Measurements from ENCODE around the gene UVSSA. TPM values are rescaled to one million over a fixed set of nuclear protein-coding genes. Genes with fewer than 3 reads are reported as not detected.

The UVSSA gene
- total RNA-seq, 2 donors from 2014 or later: 18.2 to 26.0 TPM

DNA sequence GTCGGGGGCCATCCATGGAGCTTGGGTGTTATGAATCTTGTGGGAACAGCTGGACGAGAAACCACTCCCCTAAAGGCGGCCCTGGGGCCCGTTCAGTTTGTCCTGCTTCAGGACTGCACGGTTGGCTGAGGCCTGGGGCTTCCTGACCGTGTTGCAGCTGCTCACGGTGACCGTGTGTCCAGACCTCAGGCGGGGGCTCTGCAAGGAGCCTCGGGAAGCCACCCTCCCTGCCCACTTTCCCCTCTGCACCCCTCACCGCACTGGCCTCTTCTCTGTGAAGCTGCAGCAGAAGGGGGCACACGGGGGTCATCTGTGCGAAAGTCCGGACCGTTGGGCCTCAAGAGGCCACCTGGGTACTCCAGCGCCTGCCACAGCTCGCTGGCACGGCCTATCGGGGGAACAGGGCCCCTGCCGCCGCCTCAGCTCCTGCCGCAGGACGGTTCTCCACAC, 29.4 kb downstream of the UVSSA start:
- intact Hi-C loops (cut with DNase I): no loop called here
- Histone ChIP-seq H3K27me3 (no peaks in the 10 kb centered on the region), H3K4me3 (no peak overlapping the region), H3K27ac (no peak overlapping the region), H3K36me3 (replicated peaks in 1 of 2; ENCODE audit: insufficient read depth in 1 of 2, low read depth in 2 of 2) (peaks cover 0 to 7% of the 10 kb centered on the region in 2 donors), H3K4me1 (peaks cover 14% of the 10 kb centered on the region), H3K9me3 (no peaks in the 10 kb centered on the region)
- no peak for ATAC-seq
- TF ChIP-seq POLR2A (IDR thresholded peaks at IDR 0.05): no peak
- TF ChIP-seq, protein P1, sequence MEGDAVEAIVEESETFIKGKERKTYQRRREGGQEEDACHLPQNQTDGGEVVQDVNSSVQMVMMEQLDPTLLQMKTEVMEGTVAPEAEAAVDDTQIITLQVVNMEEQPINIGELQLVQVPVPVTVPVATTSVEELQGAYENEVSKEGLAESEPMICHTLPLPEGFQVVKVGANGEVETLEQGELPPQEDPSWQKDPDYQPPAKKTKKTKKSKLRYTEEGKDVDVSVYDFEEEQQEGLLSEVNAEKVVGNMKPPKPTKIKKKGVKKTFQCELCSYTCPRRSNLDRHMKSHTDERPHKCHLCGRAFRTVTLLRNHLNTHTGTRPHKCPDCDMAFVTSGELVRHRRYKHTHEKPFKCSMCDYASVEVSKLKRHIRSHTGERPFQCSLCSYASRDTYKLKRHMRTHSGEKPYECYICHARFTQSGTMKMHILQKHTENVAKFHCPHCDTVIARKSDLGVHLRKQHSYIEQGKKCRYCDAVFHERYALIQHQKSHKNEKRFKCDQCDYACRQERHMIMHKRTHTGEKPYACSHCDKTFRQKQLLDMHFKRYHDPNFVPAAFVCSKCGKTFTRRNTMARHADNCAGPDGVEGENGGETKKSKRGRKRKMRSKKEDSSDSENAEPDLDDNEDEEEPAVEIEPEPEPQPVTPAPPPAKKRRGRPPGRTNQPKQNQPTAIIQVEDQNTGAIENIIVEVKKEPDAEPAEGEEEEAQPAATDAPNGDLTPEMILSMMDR (IDR thresholded peaks at IDR 0.05): no peak
- WGBS, 2 donors: 87 to 98% methylated on average over 9 to 23 of the region's 23 CpGs
- peak in 2 of 4 donors; percentile 7 to 8 for DNase-seq

DNA sequence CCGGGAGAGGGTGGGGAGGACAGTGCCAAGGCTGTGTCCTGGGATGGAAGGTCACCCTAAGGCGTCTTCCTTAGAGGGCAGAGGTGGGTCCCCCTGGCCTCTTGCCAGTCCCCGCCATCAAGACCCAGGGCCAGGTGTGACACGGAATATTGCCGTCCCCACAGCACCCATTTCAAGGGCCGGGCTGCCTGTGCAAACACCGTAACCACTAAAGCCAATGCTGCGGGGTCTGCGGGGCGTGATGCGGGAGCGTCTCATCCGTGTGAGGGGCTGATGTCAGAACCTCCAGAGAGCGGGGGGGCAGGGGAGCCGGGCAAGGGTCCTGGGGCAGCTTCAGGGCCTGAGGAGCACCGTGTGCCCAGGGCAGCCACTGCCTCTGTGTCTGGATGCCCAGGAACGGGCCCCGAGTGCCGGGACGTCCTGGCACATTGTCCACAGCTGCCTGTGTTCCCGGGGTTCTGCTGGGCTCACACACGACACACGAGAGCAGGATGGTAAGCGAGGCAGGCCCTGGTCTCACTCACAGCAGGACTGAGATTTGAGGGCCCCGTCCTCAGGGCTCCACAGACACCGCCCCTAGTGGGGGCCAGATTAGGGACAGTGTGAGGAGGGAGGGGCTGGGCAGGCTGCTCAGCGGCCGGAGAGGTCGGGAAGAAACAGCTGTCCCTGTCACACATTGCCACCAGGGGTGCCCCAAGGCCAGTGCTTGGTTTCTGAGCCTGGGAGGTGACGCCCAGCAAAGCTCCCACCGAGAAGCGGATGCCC, 30.0 kb downstream of the UVSSA start:
- WGBS, 2 donors: 87 to 88% methylated on average over 11 to 31 of the region's 32 CpGs
- Histone ChIP-seq H3K36me3 (replicated peaks in 1 of 2; ENCODE audit: insufficient read depth in 1 of 2, low read depth in 2 of 2) (peaks cover 0 to 7% of the 10 kb centered on the region in 2 donors), H3K27me3 (no peaks in the 10 kb centered on the region), H3K4me3 (no peak overlapping the region), H3K27ac (no peak overlapping the region), H3K9me3 (no peaks in the 10 kb centered on the region), H3K4me1 (peaks cover 14% of the 10 kb centered on the region)
- DNase-seq (peak in 3 of 4 donors; percentile 11 to 15 (median 14)), ATAC-seq (no peak)
- TF ChIP-seq, protein P1 (IDR thresholded peaks at IDR 0.05): no peak
- TF ChIP-seq POLR2A (IDR thresholded peaks at IDR 0.05): no peak
- intact Hi-C loops (cut with DNase I): no loop called here

DNA sequence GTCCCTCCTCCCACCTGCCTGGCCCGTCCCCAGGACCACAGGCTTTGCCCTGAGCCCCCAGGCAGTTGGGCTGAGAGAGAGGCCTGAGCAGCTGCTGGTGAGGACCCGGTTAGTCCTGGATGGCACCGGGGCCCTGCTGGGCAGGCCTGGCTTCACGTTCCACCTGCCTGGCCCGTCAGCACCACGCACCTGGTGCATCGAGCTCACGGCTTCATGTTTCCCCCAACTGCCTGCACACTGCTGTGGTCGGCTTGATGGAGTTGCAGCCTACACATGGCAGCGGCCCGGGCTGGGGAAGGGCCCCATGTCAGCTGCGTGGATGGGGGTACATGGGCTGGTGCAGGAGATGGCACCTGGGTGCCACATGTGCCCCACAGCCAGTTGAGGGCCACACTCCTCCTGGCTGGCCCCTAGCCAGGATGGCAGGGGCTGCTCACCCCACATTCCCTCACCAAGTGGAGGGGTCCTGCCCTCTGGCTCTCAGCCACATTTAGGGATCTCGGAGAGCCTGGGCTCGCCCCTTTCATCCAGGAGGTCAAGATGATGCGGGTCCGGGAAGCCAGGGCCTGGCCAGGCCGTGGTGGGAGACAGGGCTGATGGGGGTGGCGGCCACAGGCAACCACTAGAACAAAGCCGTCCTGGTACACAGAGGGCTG, 30.7 kb downstream of the UVSSA start:
- intact Hi-C loops (cut with DNase I): no loop called here
- 89 to 95% methylated on average over 7 to 19 of the region's 19 CpGs for WGBS, 2 donors
- H3K4me1 ChIP-seq: peaks cover 14% of the 10 kb centered on the region
- no peak for ATAC-seq
- H3K9me3 ChIP-seq: no peaks in the 10 kb centered on the region
- no peak overlapping the region for H3K4me3 ChIP-seq
- DNase-seq: peak in 3 of 4 donors; percentile 4 to 11 (median 11)
- no peaks in the 10 kb centered on the region for H3K27me3 ChIP-seq
- no peak overlapping the region for H3K27ac ChIP-seq
- no peak for TF ChIP-seq POLR2A (IDR thresholded peaks at IDR 0.05)
- TF ChIP-seq, protein P1 (IDR thresholded peaks at IDR 0.05): no peak
- peaks cover 0 to 7% of the 10 kb centered on the region in 2 donors for H3K36me3 ChIP-seq (replicated peaks in 1 of 2; ENCODE audit: insufficient read depth in 1 of 2, low read depth in 2 of 2)

- ATAC-seq (no peak), DNase-seq (peak in 3 of 4 donors; percentile 4 to 11 (median 9))
- Histone ChIP-seq H3K27ac (peak overlapping the region in 3 of 4 donors; percentile 37 to 41 (median 41)), H3K4me1 (peaks cover 14% of the 10 kb centered on the region), H3K4me3 (no peak overlapping the region), H3K36me3 (replicated peaks in 1 of 2; ENCODE audit: insufficient read depth in 1 of 2, low read depth in 2 of 2) (peaks cover 0 to 7% of the 10 kb centered on the region in 2 donors), H3K9me3 (no peaks in the 10 kb centered on the region), H3K27me3 (no peaks in the 10 kb centered on the region)
- intact Hi-C loops (cut with DNase I): no loop called here
- WGBS, 2 donors: 92 to 96% methylated on average over 19 to 26 of the region's 30 CpGs
- TF ChIP-seq, protein P1 (IDR thresholded peaks at IDR 0.05): no peak
- no peak for TF ChIP-seq POLR2A (IDR thresholded peaks at IDR 0.05)
These were observed 31.7 kb downstream of the UVSSA start for GRCh38 chr4:1378559-1379231.

All from body of pancreas (tissue), 4 donors.